HG03060 (cell line): ENCODE measurements around the gene SCARF1.
A peak's percentile ranks its signal among the peaks of the same experiment; 100 is the strongest.

Source experiments
- ATAC-seq: cut with Tn5 transposase; IDR thresholded peaks from one replicate; pipeline ENCODE4 v1.9.1; 2021; ENCODE audit warnings: low read depth, moderate number of reproducible peaks; ENCODE audit not compliant: unreplicated experiment

The SCARF1 gene

DNA sequence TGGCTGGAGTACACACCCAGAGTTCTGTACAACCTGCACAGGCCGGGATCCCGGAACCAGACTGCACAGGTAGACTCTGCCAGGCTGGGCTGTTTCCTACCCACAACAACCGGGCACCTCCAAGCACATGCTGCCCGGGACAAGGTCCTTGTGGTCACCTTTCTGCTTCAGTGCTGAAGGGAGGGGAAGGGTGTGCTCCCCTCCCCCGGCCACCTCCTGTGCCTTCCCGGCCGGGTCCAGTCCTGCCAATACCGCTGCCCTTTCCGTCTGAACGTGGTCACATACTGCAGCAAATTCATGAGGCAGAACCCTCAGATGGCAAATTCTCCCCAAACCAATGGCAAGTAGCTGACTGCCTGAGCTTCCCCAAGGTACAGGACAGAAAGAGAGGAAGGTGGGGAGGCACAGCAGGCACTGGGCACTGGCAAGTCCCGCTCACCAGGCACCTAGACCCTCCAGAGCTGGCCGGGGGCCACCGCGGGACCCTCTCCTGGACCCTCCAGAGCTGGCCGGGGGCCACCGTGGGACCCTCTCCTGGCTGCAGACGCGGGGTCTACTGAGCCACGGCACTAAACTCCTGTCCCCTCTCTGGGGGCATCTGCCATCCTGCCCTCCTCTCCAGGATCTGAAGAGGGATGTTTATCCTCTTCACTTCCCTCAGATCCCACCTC is 39.7 kb downstream of the SCARF1 start:
- no peak for ATAC-seq

DNA sequence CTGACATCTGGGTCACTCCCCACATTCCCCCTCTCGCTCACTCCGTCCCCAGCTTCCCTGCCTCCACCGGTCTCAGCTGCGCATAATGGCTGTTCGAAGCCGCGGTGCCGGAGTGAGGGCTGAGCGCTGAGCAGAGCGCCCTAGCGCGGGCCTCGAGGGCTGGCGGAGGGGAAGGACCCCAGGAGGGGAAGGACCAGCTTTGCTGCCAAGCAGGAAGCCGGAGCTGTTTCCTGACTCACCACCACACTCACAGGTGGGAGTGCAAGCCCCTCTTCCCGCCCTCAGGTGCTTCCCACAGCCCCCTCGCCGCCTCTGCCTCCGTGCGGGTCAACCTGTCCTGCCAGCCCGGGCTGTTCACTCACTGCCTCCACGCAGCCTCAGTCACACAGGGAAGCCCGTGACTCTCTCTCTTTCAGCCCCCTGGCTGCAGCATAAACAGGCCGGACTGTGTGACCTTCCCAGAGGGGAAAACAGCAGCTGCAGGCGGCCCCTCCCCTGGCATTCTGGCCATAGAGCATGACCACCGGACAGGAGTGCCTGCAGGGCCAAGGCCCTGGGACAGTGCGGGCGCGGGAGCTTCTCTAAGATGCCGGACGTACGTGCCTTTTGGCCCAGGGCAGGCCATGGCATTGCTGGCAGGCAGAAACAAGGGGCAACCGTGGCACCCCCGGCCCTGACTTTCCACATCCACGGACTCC is 40.6 kb downstream of the SCARF1 start:
- no peak for ATAC-seq

GRCh38 chr17:1601571-1601970 is 44.0 kb downstream of the SCARF1 start:
- ATAC-seq = no peak

- ATAC-seq = no peak
These were observed 47.0 kb downstream of the SCARF1 start for GRCh38 chr17:1598399-1599095.

DNA sequence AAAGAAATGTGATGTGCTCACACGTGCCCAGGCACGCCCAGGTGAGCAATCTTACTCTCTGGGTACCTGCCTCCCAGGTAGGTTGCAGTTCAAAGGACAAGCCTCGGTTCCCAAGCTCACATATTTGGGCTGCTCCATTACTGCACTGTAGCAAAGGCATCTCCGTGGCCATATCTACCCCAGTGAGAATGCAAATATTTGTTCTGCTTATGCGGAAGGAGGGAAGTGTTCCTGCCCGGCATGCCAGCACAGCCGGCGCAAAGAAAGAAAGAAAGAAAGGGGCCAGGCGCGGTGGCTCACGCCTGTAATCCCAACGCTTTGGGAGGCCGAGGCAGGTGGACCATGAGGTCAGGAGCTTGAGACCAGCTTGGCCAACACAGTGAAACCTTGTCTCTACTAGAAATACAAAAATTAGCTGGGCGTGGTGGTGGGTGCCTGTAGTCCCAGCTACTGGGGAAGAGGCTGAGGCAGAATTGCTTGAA is 47.6 kb downstream of the SCARF1 start:
- no peak for ATAC-seq

- no peak for ATAC-seq
These were observed 52.0 kb downstream of the SCARF1 start for GRCh38 chr17:1593630-1593931.

DNA sequence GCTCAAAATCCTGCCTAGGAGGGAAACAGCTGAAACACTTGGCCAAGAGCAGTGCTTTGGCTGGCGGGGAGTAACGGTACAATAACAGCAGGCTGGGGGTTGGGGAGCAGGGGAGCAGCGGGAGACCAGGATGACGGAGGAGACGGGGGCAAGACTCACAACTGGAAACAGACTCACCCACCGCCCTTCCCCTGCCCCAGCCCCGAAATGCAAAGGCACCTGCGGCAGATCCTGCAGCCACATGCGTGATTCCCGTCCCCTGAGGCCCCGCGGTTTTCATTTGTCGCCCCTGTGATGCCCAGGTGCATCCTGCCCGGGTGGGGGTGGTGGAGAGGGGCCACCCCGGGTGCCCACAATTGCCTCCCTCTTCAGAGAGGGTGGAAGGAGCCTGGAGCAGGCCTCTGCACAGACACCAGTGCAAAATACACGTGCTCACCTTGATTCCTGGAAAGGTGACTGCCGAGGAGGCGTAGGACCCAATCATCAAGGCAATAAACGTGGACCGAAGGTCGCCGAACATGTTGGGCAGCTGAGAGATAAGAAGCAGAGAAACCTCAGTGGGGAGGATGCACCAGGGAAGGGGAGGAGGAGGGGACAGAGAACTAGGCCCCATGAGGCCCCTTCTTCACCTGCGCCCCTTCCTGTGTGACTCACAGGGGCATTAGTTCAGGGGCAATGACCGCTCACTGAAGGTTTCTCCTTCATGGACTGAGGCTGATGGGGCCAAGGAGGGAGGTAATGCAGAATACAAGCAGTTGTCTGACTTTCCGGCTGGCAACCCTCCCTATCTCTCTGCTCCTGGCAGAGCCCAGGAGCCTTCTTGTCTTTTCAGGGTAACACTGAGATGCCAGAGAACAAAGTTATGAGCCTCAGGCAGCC is 52.5 kb downstream of the SCARF1 start:
- ATAC-seq = peak; percentile 70

DNA sequence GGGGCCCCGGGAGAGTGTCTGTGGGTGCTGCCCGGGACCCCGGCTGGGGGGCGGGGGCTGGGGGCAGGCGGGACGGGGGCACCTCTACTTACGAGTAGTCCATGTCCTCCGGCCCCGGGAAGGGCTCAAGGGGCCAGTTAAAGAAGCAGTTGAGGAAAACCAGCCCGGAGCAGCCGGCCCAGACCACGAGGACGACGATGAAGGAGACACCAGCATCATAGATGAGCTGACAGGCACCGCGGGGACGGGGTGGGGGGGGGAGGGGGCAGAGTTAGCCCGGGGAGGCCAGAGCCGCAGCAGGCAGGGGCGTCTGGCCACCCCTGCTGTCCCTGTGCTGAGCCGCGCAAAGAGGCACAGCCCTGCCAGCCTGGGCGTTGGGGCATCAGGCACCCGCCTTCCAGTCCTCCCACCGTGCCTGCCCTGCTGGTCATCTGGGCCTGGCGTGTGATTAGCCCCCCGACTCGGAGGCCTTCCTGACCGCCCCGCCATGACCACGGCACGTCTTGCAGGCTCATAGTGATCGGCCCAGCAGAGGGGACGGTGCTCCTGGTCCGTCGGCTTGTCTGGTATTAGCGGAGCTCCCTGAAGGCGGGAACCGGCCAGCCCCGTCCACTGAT is 54.0 kb downstream of the SCARF1 start:
- no peak for ATAC-seq

GRCh38 chr17:1590747-1591473 is 54.6 kb downstream of the SCARF1 start:
- no peak for ATAC-seq

DNA sequence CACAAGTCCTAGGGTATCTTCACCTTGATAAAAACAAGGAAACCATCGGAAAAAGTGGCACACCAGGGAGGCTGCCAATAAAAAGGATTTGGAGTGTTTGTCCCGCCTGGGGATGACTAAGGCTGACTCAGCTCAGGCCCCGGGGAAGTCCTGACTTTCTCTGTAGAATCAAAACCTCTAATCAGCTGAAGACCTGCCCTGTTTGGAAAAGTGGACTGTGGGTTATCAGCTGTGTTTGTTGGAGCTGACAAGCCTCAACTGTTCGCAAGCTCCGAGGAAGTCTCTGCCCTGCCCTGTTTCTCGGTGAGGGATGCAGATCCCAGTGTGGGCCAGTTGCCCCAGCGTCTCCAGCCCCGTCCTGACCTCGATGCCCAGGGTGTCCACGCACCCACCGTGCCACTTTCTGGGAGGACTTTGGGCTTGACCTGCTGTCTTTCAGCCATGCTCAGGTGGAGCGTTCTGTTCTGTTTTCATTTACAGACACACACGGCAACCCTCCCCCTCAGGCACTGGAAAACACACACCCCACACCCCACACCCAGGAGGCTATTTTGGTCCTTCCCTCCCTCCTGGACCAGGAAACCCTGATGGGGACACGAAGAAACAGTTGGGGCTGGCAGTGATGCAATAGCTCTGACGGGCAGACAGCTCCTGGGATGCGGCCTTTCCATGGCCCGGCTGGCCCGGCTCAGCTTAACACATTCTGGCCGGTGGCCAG is 55.3 kb downstream of the SCARF1 start:
- ATAC-seq = no peak

GRCh38 chr17:1588821-1589585 is 56.5 kb downstream of the SCARF1 start:
- no peak for ATAC-seq

- ATAC-seq = no peak
These were observed 61.4 kb downstream of the SCARF1 start for GRCh38 chr17:1584167-1584566.
